DMS53 treated with DMSO at 0.1 percent for 48 hours (cell line): ENCODE measurements around the gene CYB5RL.

Experiments used
- DNase-seq: peaks from one replicate; lab custom pipeline; 2025; ENCODE audit not compliant: unreplicated experiment; lab: John Stamatoyannopoulos, UW

The CYB5RL gene

DNA sequence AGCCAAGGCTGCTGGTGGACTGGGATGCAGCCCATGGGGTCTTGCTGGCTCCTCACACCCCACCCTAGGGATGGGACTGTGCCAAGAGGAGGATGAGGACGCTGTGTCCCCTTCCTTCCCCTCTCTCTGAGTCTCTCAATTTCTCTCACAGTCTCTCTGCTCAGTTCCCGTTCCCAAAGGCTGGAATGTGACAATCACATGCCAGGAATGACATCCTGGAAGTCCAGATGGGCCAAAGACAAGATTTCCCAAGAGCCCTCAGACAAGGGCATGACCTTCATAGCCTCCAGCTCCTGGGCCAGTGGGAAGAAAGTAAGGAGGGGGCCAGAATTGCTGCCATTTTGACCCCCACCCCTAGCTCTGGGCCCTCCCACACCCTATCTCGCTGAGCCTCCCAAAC lies 39.5 kb downstream of the CYB5RL start:
- DNase-seq, result no peak

GRCh38 chr1:54159733-54160316 lies 40.0 kb downstream of the CYB5RL start:
- DNase-seq, result no peak

DNA sequence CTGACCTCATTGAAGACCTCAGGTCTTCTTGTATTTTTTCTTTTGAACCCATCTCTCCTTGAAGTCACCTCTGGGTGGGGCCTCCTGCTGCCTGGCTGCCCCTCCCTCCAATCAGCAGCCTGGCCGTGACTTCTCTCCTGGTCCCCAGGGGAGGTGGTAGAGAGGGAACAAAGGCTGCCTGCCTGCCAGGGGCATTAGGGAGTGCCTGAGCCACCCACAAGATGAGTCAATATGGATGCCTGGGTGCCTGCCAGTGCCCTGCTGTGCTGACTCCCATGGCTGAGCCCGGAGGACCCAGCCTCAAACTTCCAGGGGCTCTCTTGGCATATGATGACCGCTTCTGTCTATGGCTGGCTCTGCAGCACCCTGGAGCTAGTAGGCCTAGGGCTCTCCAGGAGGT lies 41.8 kb downstream of the CYB5RL start:
- DNase-seq, result no peak

GRCh38 chr1:54157401-54157800 lies 42.4 kb downstream of the CYB5RL start:
- DNase-seq, result no peak

GRCh38 chr1:54156986-54157385 lies 42.8 kb downstream of the CYB5RL start:
- no peak for DNase-seq

DNA sequence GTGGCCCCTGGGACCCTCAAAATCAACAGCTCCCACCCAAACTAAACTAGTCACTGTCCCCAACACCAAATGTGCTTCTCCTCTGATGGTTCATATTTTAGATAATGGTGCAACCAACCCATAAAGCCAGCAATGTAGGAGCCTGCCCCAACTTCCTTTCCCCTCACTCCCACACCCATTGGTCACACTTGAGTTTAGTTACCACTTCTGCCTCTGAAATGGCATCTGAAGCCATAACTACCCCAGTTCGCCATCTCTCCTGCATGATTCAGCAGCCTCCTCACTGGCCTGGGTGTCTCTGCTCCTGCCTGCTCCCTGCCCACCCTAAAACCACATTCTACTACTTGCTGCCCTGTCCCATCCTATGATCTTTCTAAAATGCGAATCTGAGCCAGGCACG lies 43.6 kb downstream of the CYB5RL start:
- no peak for DNase-seq

DNA sequence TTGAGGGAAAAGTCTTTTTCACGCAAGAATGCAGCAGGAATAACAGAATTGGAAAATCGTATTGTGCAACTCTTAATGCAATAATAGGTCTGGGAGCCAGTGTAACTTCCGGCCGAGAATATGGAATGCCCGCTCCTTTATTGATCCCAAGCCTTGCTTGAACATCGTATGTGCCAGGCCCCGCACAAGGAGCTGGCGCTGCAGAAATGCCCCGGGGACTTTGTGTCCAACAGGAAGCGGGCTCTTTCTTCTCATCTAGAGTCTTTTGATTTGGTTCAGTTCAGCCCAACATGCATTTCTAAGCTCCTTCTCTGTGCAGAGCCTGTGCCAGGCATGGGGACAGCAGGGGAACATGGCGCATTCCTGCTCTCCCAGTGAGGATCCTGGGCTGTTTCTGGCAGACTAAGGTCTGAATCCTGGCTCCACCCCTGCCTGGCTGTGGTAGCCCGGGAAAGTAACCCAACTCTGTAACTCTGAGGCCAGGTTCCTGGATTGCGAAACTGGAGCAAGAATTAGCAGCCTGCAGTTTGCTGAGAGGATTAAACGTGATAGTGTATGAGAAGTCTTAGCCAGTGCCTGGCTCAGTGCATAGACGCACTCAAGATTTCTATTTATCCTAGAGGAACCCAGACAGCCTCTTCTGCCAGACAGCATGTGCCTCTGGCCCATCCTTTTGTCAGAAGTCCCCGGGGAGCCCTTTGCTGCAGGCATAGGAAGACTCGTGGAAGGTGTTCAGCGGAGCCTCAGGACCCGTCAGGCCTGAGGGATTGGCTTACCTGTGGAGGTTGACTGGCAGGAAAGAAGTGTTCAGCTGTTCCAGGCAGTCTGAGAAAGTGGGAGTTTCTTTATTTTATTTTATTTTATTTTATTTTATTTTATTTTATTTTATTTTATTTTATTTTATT lies 46.0 kb downstream of the CYB5RL start:
- DNase-seq, result no peak

- no peak for DNase-seq
Measured at GRCh38 chr1:54152696-54153095, 47.1 kb downstream of the CYB5RL start, which contains the start of gene CDCP2. Gene CDCP2 (minus strand): TSS chr1:54153000. CDS start chr1:54152922, 78 bp downstream.

DNA sequence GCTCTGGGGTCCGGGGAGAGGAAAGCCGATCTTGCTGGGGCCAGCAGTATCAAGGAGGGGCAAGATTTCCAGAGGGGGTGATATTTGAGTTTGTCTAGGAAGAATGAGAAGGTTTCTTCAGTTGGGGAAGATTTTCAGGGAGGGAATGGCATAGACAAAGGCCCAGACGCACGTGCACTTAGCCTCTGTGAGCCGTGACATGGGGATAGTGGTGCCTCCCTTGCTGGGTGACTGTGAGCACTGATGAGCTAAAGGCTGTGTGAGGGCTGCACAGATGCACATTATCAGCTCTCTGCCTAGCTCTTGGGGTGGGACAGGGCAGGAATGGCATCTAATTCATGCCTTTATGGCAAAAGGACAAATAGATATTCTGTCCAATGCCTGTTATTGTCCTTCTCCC lies 48.8 kb downstream of the CYB5RL start:
- no peak for DNase-seq
